HEK293 (cell line): ENCODE measurements around the gene C11orf58.

Experiments
- CTCF ChIP-seq: fragments of 450-650 bp; formaldehyde crosslinking; IDR thresholded peaks from 2 replicates; pipeline ENCODE4 v1.5.1; 2016; ENCODE audit warnings: missing biosample characterization, missing genetic modification characterization
- ZFP3 ChIP-seq: fragments of 450-650 bp; formaldehyde crosslinking; IDR thresholded peaks from 2 replicates; pipeline ENCODE4 v1.5.1; 2016; ENCODE audit warnings: low read depth, missing biosample characterization, missing genetic modification characterization

- TF ChIP-seq CTCF (no peak), ZFP3 (tag by site-specific recombination) (no peak)
Observed at GRCh38 chr11:16722581-16723344, 15.7 kb upstream of the C11orf58 start.
